GM18499 (cell line): ENCODE results near the gene OR2AJ1.

Source experiments
- ATAC-seq: cut with Tn5 transposase; IDR thresholded peaks from one replicate; pipeline ENCODE4 v1.9.1; 2021; ENCODE audit warnings: moderate number of reproducible peaks; ENCODE audit not compliant: insufficient read depth, unreplicated experiment

The OR2AJ1 gene

DNA sequence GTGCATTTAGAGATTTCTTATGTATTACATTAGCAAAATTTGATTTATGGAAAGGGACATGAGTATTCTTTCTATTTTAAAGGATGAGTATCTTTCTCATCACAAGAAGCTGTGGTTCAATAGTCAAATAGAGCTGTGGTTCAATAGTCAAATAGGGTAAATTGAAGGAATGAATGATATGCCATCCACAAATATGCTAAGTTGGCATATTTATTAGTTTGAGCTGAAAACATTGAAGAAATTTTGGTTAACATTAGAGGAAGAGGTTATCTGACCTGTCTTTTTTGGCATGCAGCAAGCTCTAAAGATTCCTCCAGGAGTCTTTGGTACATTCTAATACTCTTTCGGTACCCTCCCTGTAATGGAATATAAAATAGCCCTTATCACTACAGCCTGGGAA, 28.7 kb downstream of the OR2AJ1 start:
- no peak for ATAC-seq

- no peak for ATAC-seq
These were observed 37.1 kb downstream of the OR2AJ1 start for GRCh38 chr1:247961791-247962190.

GRCh38 chr1:247962911-247963588, 38.4 kb downstream of the OR2AJ1 start:
- no peak for ATAC-seq

- ATAC-seq = no peak
These were observed 40.2 kb downstream of the OR2AJ1 start, which contains the start of gene OR2AK2 for GRCh38 chr1:247964933-247965332. TSS of gene OR2AK2 (plus strand) at chr1:247965233. CDS start at chr1:247965377, 144 bp downstream.

DNA sequence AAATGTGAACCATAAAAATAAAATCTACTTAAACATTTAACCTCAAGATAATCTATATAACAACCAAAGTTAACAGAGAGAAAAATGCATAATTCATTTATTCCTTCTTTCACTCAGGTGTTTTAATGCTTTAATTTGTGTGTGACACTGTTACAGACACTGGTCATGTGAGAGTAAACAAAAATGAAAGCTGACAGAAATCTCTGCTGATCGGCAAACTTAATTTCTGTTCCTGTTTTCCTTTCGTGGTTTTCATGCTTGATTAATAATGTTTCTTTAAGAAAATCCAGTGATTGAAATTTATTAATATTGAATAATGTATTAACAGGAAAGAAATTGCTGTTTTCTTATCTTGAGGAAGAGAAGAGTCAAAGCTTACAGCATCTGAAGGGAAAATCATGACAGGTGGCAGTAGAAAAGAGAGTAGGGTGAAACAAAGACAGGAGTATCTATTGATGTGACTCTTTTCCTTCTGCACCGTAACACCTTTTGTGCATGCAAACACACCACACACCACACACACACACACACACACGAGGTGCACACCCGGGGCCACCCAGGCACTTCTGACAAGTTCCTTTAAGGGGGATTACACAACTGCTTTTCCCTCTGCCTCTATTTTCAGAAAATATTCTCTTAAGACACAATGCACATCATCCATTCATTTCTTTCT, 42.0 kb downstream of the OR2AJ1 start:
- ATAC-seq = peak; percentile 79
